H1 (cell line): ENCODE data around the gene NLRP11.
"Not testable (repeated sequence)": the region's sequence is repeated elsewhere in the genome, so short reads cannot be mapped to it uniquely, and the experiment has no call there.

ENCODE experiments used
- CTCF ChIP-seq, 3 experiments: IDR thresholded peaks; 1 replicate in 2 of 3; 2 replicates in 1 of 3; pipeline versions ENCODE4 v1.5.1 to v1.6.1; 2011; ENCODE audit warnings: low read length in 3 of 3, mild to moderate bottlenecking in 3 of 3, inconsistent platforms in 2 of 3, low read depth in 1 of 3, moderate library complexity in 1 of 3; ENCODE audit not compliant: insufficient read depth in 1 of 3; ENCODE audit errors: control extremely low read depth in 1 of 3
- E2F6 ChIP-seq: IDR thresholded peaks from 2 replicates; pipeline ENCODE4 v1.6.1; 2012; ENCODE audit warnings: inconsistent platforms
- EZH2 ChIP-seq: fragments of 200-600 bp; sonication (generic); IDR thresholded peaks from 2 replicates; pipeline ENCODE4 v1.7.1; 2012; ENCODE audit warnings: low read depth, mild to moderate bottlenecking, moderate library complexity, low read length, inconsistent platforms; ENCODE audit not compliant: severe bottlenecking
- HDAC2 ChIP-seq, 2 experiments: fragments of 300-600 bp in 1 of 2; sonication (generic) in 1 of 2; IDR thresholded peaks; 2 replicates each; pipeline ENCODE4 v1.6.1; 2011 to 2012; ENCODE audit warnings: low read depth in 2 of 2, low read length in 2 of 2, mild to moderate bottlenecking in 2 of 2, moderate library complexity in 2 of 2, borderline replicate concordance in 1 of 2, inconsistent platforms in 1 of 2
- POLR2A ChIP-seq, 2 experiments: IDR thresholded peaks; 1 replicate in 1 of 2; 2 replicates in 1 of 2; pipeline ENCODE4 v1.6.1; 2011; ENCODE audit warnings: low read depth in 2 of 2, low read length in 2 of 2, mild to moderate bottlenecking in 2 of 2; ENCODE audit errors: control extremely low read depth in 1 of 2
- SRF ChIP-seq: IDR thresholded peaks from 2 replicates; pipeline ENCODE4 v1.6.1; 2011; ENCODE audit warnings: mild to moderate bottlenecking, low read depth, low read length, moderate library complexity
- TBP ChIP-seq: IDR thresholded peaks from 2 replicates; pipeline ENCODE4 v1.6.1; 2011; ENCODE audit warnings: low read depth, low read length, improper control_type of control experiment
- USF2 ChIP-seq: IDR thresholded peaks from 2 replicates; pipeline ENCODE4 v1.6.1; 2011; ENCODE audit warnings: low read length, improper control_type of control experiment
- ZNF274 ChIP-seq: IDR thresholded peaks from 2 replicates; pipeline ENCODE4 v1.7.0; 2012; ENCODE audit warnings: low read length, borderline replicate concordance; ENCODE audit errors: extremely low read depth

GRCh38 chr19:55768818-55769217, 63.0 kb downstream of the NLRP11 start, which contains the start of gene RFPL4AL1:
- TF ChIP-seq EZH2; TBP; POLR2A (IDR thresholded peaks at IDR 0.05; ENCODE audit: control extremely low read depth in 1 of 2, low read depth in 2 of 2, low read length in 2 of 2); CTCF (IDR thresholded peaks at IDR 0.05; ENCODE audit: control extremely low read depth in 1 of 3, insufficient read depth in 1 of 3, low read depth in 1 of 3, low read length in 3 of 3); E2F6; USF2; SRF; HDAC2 (IDR thresholded peaks at IDR 0.05; ENCODE audit: borderline replicate concordance in 1 of 2, low read depth in 2 of 2, low read length in 2 of 2); ZNF274: not testable (repeated sequence)
